HepG2 (cell line): ENCODE data around the gene BCAR3. TPM values are rescaled to one million over a fixed set of nuclear protein-coding genes. Genes with fewer than 3 reads are reported as not detected.

Experiments used
- ARNTL ChIP-seq: sonication (generic); formaldehyde crosslinking; IDR thresholded peaks from 2 replicates; pipeline ENCODE4 v1.4.0; 2020; ENCODE audit warnings: mild to moderate bottlenecking, missing genetic modification reagents
- ATF7-NPFF ChIP-seq: sonication (generic); formaldehyde crosslinking; IDR thresholded peaks from 2 replicates; pipeline ENCODE4 v1.8.1; 2023; ENCODE audit warnings: mild to moderate bottlenecking, low read depth, missing genetic modification reagents, moderate library complexity
- ATM ChIP-seq: fragments of 450-650 bp; IDR thresholded peaks from 2 replicates; pipeline ENCODE4 v1.7.1; 2017; ENCODE audit warnings: mild to moderate bottlenecking, borderline replicate concordance
- FOXA3 ChIP-seq: IDR thresholded peaks from 2 replicates; pipeline ENCODE4 v1.6.1; 2016; ENCODE audit warnings: missing genetic modification reagents, missing compliant biosample characterization
- FOXM1 ChIP-seq: sonication (generic); formaldehyde crosslinking; IDR thresholded peaks from 2 replicates; pipeline ENCODE4 v1.5.0; 2020; ENCODE audit warnings: missing genetic modification reagents
- GATAD2A ChIP-seq: IDR thresholded peaks from 2 replicates; pipeline ENCODE4 v1.6.1; 2016
- GLI4 ChIP-seq: sonication (generic); formaldehyde crosslinking; IDR thresholded peaks from 2 replicates; pipeline ENCODE4 v1.5.1; 2020; ENCODE audit warnings: missing genetic modification reagents, mild to moderate bottlenecking, moderate library complexity, borderline replicate concordance
- HNF4G ChIP-seq, 2 experiments: sonication (generic) in 1 of 2; formaldehyde crosslinking in 1 of 2; IDR thresholded peaks; 2 replicates each; pipeline versions ENCODE4 v1.4.0 to v1.6.1; 2011 to 2020; ENCODE audit warnings: borderline replicate concordance in 2 of 2, low read depth in 2 of 2, mild to moderate bottlenecking in 2 of 2, low read length in 1 of 2, missing genetic modification reagents in 1 of 2, moderate library complexity in 1 of 2
- HNRNPLL ChIP-seq: fragments of 200-400 bp; formaldehyde crosslinking; IDR thresholded peaks from 2 replicates; pipeline ENCODE4 v1.6.1; 2017; ENCODE audit warnings: mild to moderate bottlenecking, low read depth, low read length; ENCODE audit not compliant: poor library complexity, severe bottlenecking
- HOXA5 ChIP-seq: sonication (generic); formaldehyde crosslinking; IDR thresholded peaks from 2 replicates; pipeline ENCODE4 v1.4.0; 2020; ENCODE audit warnings: missing genetic modification reagents
- NCOR1 ChIP-seq: fragments of 200-600 bp; sonication (generic); IDR thresholded peaks from 2 replicates; pipeline ENCODE4 v1.7.0; 2017; ENCODE audit warnings: antibody characterized with exemption, low read length, borderline replicate concordance
- NFIB ChIP-seq: sonication (generic); formaldehyde crosslinking; IDR thresholded peaks from 2 replicates; pipeline ENCODE4 v1.9.0; 2021; ENCODE audit warnings: missing genetic modification reagents, mild to moderate bottlenecking, borderline replicate concordance
- RBM22 ChIP-seq: fragments of 200-400 bp; formaldehyde crosslinking; optimal IDR thresholded peaks from 2 replicates; pipeline ENCODE3; 2017; ENCODE audit warnings: mild to moderate bottlenecking, low read length, moderate library complexity
- RFXAP ChIP-seq: sonication (generic); formaldehyde crosslinking; IDR thresholded peaks from 2 replicates; pipeline ENCODE4 v1.4.0; 2020; ENCODE audit warnings: missing genetic modification reagents, borderline replicate concordance
- TGIF2 ChIP-seq: IDR thresholded peaks from 2 replicates; pipeline ENCODE4 v1.6.1; 2016; ENCODE audit warnings: control low read depth, missing compliant biosample characterization
- TOE1 ChIP-seq: sonication (generic); formaldehyde crosslinking; IDR thresholded peaks from 2 replicates; pipeline ENCODE4 v1.4.0; 2020; ENCODE audit warnings: mild to moderate bottlenecking, missing genetic modification reagents
- TRIM24 ChIP-seq: sonication (generic); formaldehyde crosslinking; IDR thresholded peaks from 2 replicates; pipeline ENCODE4 v1.8.0; 2022; ENCODE audit warnings: mild to moderate bottlenecking, missing genetic modification reagents
- ZMAT3 ChIP-seq: sonication (generic); formaldehyde crosslinking; conservative IDR thresholded peaks from 2 replicates; pipeline ENCODE4 v1.7.0; 2021; ENCODE audit warnings: missing genetic modification reagents
- ZNF124 ChIP-seq: sonication (generic); formaldehyde crosslinking; IDR thresholded peaks from 2 replicates; pipeline ENCODE4 v1.4.0; 2020; ENCODE audit warnings: missing genetic modification reagents
- ZNF138 ChIP-seq: sonication (generic); formaldehyde crosslinking; IDR thresholded peaks from 2 replicates; pipeline ENCODE4 v1.5.0; 2020; ENCODE audit warnings: mild to moderate bottlenecking, low read depth, missing genetic modification reagents
- ZNF251 ChIP-seq: sonication (generic); formaldehyde crosslinking; IDR thresholded peaks from 2 replicates; pipeline ENCODE4 v1.9.0; 2021; ENCODE audit warnings: mild to moderate bottlenecking, missing genetic modification reagents
- ZNF530 ChIP-seq: sonication (generic); formaldehyde crosslinking; IDR thresholded peaks from 2 replicates; pipeline ENCODE4 v1.5.0; 2020; ENCODE audit warnings: low read depth, mild to moderate bottlenecking, missing genetic modification reagents
- ZNF589 ChIP-seq: sonication (generic); formaldehyde crosslinking; conservative IDR thresholded peaks from 2 replicates; pipeline ENCODE4 v1.8.0; 2022; ENCODE audit warnings: mild to moderate bottlenecking, moderate library complexity, missing genetic modification reagents
- ZNF652 ChIP-seq: IDR thresholded peaks from 2 replicates; pipeline ENCODE4 v1.6.1; 2016; ENCODE audit warnings: low read depth, borderline replicate concordance
- ZNF768 ChIP-seq: sonication (generic); formaldehyde crosslinking; IDR thresholded peaks from 2 replicates; pipeline ENCODE4 v1.4.0; 2020; ENCODE audit warnings: missing genetic modification reagents
- ZNF883 ChIP-seq: sonication (generic); formaldehyde crosslinking; IDR thresholded peaks from 2 replicates; pipeline ENCODE4 v1.5.1; 2020; ENCODE audit warnings: mild to moderate bottlenecking, missing genetic modification reagents; ENCODE audit errors: not compliant biosample characterization
- polyA plus RNA-seq, 8 experiments: library from polyadenylated mRNA; depleted of rRNA in 3 of 8; stranded (reverse) in 7 of 8; unstranded in 1 of 8; fragments of >200 nt; fragmentation: Illumina TruSeq in 4 of 8; extraction: Trizol in 4 of 8; gene quantifications; 2 replicates each; pipeline versions ENCODE4 v1.2.1 to v1.2.3, GENCODE V29; 2011 to 2016; ENCODE audit warnings: low read depth in 4 of 8, missing spikeins in 1 of 8, mixed read lengths in 1 of 8; ENCODE audit not compliant: insufficient read depth in 1 of 8
- total RNA-seq, 5 experiments: library from RNA; depleted of rRNA; stranded (reverse); fragments of >200 nt; fragmentation: Illumina TruSeq; extraction: Trizol; gene quantifications; 2 replicates each; pipeline ENCODE4 v1.2.3, GENCODE V29; 2016; ENCODE audit warnings: low read depth in 1 of 5
- TF ChIP-seq, protein P1 (sequence below): sonication (generic); formaldehyde crosslinking; IDR thresholded peaks from 2 replicates; pipeline ENCODE4 v1.8.0; 2022; ENCODE audit warnings: low read depth, missing genetic modification reagents
- TF ChIP-seq, protein P2 (sequence below): sonication (generic); formaldehyde crosslinking; IDR thresholded peaks from 2 replicates; pipeline ENCODE4 v1.9.0; 2021; ENCODE audit warnings: missing genetic modification reagents, borderline replicate concordance

The BCAR3 gene
- total and polyA plus RNA-seq, 2 of the 13 experiments (the other 11 are each of a cell fraction or from before 2014, with no cell fraction given): 3.6 to 4.8 TPM

DNA sequence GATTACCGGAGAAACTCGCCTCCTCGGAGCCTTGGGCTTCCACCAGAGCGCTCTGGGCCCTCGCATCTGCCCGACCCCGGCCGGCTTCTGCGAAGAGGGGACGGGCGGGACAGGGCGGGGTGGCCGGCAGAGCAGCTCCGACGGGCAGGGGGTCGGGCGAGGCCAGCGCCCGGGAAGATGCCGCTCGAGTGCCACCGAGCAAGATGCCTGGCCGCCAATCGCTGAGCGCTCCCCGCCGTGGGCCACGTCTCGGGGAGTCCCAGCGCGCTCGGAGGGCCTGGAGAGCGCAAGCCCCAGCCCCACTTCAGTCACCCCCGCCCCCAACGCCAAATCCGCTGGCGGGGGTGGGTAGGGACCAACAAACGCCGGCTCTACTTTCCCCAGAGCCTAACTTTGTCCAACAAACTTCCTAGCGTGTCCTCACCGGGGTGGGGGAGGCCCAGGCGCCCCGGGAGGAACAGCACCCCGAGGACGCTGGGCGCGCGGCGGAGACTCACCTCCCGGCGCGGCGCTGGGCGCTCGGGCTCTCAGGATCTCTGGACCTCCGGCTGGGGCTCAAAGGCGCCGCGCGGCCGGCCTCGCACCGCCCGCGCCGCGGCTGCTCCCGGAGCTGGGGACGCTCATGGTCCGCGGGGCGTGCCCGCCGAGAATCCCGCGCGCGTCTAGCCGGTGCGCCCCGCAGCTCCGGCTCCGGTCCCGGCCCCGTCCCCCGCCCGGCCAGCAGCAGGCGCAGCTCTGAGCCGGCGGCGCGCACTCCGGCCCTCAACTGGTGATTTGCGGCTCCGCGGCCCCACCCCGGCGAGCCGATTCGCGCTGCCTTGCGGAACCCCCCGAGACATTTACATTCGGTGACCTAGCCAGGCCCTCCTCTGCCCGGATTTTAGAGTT is at the start of gene BCAR3 (continued):
- TF ChIP-seq ATF7-NPFF: no peak; the same call in 1 of the 2 replicates
- no peak for TF ChIP-seq RFXAP (CRISPR knock-in tag)
- no peak for TF ChIP-seq FOXA3 (CRISPR knock-in tag)
- TF ChIP-seq ZNF768 (CRISPR knock-in tag): 0 out of 2 replicates have a peak, but pooled peaks have one; percentile 14
- TF ChIP-seq GLI4 (CRISPR knock-in tag): no peak
- TF ChIP-seq RBM22: no peak
- no peak for TF ChIP-seq ATM
- TF ChIP-seq ZNF589 (CRISPR knock-in tag): no peak
- no peak for TF ChIP-seq NFIB
- TF ChIP-seq NCOR1: no peak
- no peak; the same call in 1 of the 2 replicates for TF ChIP-seq HOXA5
- TF ChIP-seq, protein P1, sequence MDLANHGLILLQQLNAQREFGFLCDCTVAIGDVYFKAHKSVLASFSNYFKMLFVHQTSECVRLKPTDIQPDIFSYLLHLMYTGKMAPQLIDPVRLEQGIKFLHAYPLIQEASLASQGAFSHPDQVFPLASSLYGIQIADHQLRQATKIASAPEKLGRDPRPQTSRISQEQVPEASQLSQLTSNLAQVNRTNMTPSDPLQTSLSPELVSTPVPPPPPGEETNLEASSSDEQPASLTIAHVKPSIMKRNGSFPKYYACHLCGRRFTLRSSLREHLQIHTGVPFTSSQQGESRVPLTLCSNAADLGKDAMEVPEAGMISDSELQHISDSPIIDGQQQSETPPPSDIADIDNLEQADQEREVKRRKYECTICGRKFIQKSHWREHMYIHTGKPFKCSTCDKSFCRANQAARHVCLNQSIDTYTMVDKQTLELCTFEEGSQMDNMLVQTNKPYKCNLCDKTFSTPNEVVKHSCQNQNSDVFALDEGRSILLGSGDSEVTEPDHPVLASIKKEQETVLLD: no peak
- TF ChIP-seq ZNF652 (CRISPR knock-in tag): no peak
- 0 out of 2 replicates have a peak, but pooled peaks have one; percentile 1 for TF ChIP-seq GATAD2A (CRISPR knock-in tag)
- TF ChIP-seq ZNF883 (CRISPR knock-in tag): no peak
- no peak; the same call in 1 of the 2 replicates for TF ChIP-seq ZMAT3 (CRISPR knock-in tag)
- no peak for TF ChIP-seq ARNTL
- TF ChIP-seq ZNF138: no peak
- no peak for TF ChIP-seq TOE1 (CRISPR knock-in tag)
- TF ChIP-seq TRIM24 (CRISPR knock-in tag): no peak
- no peak for TF ChIP-seq TGIF2 (CRISPR knock-in tag)
- TF ChIP-seq, protein P2, sequence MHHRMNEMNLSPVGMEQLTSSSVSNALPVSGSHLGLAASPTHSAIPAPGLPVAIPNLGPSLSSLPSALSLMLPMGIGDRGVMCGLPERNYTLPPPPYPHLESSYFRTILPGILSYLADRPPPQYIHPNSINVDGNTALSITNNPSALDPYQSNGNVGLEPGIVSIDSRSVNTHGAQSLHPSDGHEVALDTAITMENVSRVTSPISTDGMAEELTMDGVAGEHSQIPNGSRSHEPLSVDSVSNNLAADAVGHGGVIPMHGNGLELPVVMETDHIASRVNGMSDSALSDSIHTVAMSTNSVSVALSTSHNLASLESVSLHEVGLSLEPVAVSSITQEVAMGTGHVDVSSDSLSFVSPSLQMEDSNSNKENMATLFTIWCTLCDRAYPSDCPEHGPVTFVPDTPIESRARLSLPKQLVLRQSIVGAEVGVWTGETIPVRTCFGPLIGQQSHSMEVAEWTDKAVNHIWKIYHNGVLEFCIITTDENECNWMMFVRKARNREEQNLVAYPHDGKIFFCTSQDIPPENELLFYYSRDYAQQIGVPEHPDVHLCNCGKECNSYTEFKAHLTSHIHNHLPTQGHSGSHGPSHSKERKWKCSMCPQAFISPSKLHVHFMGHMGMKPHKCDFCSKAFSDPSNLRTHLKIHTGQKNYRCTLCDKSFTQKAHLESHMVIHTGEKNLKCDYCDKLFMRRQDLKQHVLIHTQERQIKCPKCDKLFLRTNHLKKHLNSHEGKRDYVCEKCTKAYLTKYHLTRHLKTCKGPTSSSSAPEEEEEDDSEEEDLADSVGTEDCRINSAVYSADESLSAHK: no peak
- no peak for TF ChIP-seq FOXM1
- peak; percentile 82 for TF ChIP-seq HNRNPLL
- TF ChIP-seq ZNF530: no peak
- no peak for TF ChIP-seq ZNF251
- no peak; the same call in 1 of the 2 replicates for TF ChIP-seq HNF4G (IDR thresholded peaks at IDR 0.05; ENCODE audit: borderline replicate concordance, low read depth, low read length)
- TF ChIP-seq HNF4G (CRISPR knock-in tag; IDR thresholded peaks at IDR 0.05; ENCODE audit: borderline replicate concordance, low read depth): no peak
- no peak for TF ChIP-seq ZNF124 (CRISPR knock-in tag)
